Activated CD4-positive, CD25-positive, alpha-beta regulatory T cell treated with anti-CD3 and anti-CD28 coated beads, Interleukin-2, amount 50 U/mL, for 24 hours (primary cell): ENCODE results near the gene DCLK2.
"Not testable (repeated sequence)": the region's sequence is repeated elsewhere in the genome, so short reads cannot be mapped to it uniquely, and the experiment has no call there.

ENCODE experiments used
- ATAC-seq, 2 donors: fragments of 150-1000 bp; cut with Tn5 transposase; one replicate each; pipeline ENCODE4 v1.10.0; 2021; ENCODE audit warnings: mild to moderate bottlenecking in 1 of 2, moderate library complexity in 1 of 2

The DCLK2 gene

GRCh38 chr4:150156543-150156942, 78.3 kb downstream of the DCLK2 start:
- no peak for ATAC-seq

GRCh38 chr4:150158041-150158440, 79.8 kb downstream of the DCLK2 start:
- ATAC-seq = no peak

- ATAC-seq = no peak
Observed at GRCh38 chr4:150160473-150160872, 82.2 kb downstream of the DCLK2 start.

- no peak for ATAC-seq
Observed at GRCh38 chr4:150161109-150161508, 82.9 kb downstream of the DCLK2 start.

GRCh38 chr4:150162020-150162419, 83.8 kb downstream of the DCLK2 start:
- not testable (repeated sequence) for ATAC-seq

GRCh38 chr4:150164055-150164454, 85.8 kb downstream of the DCLK2 start:
- ATAC-seq = no peak

GRCh38 chr4:150164956-150165629, 86.8 kb downstream of the DCLK2 start:
- ATAC-seq = no peak

GRCh38 chr4:150167054-150167453, 88.8 kb downstream of the DCLK2 start:
- no peak for ATAC-seq

- no peak for ATAC-seq
Observed at GRCh38 chr4:150173432-150173861, 95.2 kb downstream of the DCLK2 start.

GRCh38 chr4:150173982-150174398, 95.7 kb downstream of the DCLK2 start:
- ATAC-seq = no peak

GRCh38 chr4:150176547-150176946, 98.3 kb downstream of the DCLK2 start:
- no peak for ATAC-seq

- no peak for ATAC-seq
Observed at GRCh38 chr4:150178161-150178560, 99.9 kb downstream of the DCLK2 start.

GRCh38 chr4:150181536-150181935, 103.3 kb downstream of the DCLK2 start:
- ATAC-seq = no peak

- no peak for ATAC-seq
Observed at GRCh38 chr4:150182794-150183193, 104.5 kb downstream of the DCLK2 start.

- not testable (repeated sequence) for ATAC-seq
Observed at GRCh38 chr4:150185033-150185432, 106.8 kb downstream of the DCLK2 start.

GRCh38 chr4:150192986-150193385, 114.7 kb downstream of the DCLK2 start:
- no peak for ATAC-seq

- not testable (repeated sequence) for ATAC-seq
Observed at GRCh38 chr4:150197256-150197655, 119.0 kb downstream of the DCLK2 start.

GRCh38 chr4:150199056-150199455, 120.8 kb downstream of the DCLK2 start:
- ATAC-seq = no peak

- ATAC-seq = no peak
Observed at GRCh38 chr4:150205016-150205415, 126.8 kb downstream of the DCLK2 start.

- no peak for ATAC-seq
Observed at GRCh38 chr4:150206265-150206664, 128.0 kb downstream of the DCLK2 start.

GRCh38 chr4:150206954-150207353, 128.7 kb downstream of the DCLK2 start:
- no peak for ATAC-seq

GRCh38 chr4:150207871-150208270, 129.6 kb downstream of the DCLK2 start:
- no peak for ATAC-seq

GRCh38 chr4:150209140-150209829, 131.0 kb downstream of the DCLK2 start:
- ATAC-seq = no peak

GRCh38 chr4:150211016-150211415, 132.8 kb downstream of the DCLK2 start:
- ATAC-seq = no peak
